ENCODE data around the gene LARGE2. TPM values are rescaled to one million over a fixed set of nuclear protein-coding genes. Genes with fewer than 3 reads are reported as not detected.

The LARGE2 gene
- total RNA-seq, 4 donors from 2014 or later = 0.24 to 0.37 TPM; not detected in 2

DNA sequence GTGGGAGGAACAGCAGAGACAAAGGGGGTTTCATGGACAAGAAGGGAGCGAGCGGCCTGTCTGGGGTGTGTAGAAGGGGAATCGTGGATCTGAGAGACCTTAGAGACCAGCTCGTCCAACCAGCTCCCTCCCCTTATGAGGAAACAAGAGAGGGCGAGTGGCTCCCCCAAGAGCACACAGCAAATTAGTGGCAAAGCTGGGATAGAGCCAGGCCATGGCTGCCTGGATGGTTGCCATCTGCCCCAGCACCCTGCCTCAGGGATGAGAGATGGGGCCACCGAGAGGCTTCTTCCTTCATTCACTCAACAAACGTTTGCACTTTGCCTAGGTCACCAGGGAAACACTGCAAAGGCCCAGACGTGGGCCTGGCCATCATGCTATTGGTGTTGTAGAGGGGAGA, 32.9 kb upstream of the LARGE2 start:
- TF ChIP-seq, protein P1, sequence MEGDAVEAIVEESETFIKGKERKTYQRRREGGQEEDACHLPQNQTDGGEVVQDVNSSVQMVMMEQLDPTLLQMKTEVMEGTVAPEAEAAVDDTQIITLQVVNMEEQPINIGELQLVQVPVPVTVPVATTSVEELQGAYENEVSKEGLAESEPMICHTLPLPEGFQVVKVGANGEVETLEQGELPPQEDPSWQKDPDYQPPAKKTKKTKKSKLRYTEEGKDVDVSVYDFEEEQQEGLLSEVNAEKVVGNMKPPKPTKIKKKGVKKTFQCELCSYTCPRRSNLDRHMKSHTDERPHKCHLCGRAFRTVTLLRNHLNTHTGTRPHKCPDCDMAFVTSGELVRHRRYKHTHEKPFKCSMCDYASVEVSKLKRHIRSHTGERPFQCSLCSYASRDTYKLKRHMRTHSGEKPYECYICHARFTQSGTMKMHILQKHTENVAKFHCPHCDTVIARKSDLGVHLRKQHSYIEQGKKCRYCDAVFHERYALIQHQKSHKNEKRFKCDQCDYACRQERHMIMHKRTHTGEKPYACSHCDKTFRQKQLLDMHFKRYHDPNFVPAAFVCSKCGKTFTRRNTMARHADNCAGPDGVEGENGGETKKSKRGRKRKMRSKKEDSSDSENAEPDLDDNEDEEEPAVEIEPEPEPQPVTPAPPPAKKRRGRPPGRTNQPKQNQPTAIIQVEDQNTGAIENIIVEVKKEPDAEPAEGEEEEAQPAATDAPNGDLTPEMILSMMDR (IDR thresholded peaks at IDR 0.05) = no peak
- DNase-seq (ENCODE audit: low spot score) (no peak), ATAC-seq (ENCODE audit: low FRiP score) (no peak)

DNA sequence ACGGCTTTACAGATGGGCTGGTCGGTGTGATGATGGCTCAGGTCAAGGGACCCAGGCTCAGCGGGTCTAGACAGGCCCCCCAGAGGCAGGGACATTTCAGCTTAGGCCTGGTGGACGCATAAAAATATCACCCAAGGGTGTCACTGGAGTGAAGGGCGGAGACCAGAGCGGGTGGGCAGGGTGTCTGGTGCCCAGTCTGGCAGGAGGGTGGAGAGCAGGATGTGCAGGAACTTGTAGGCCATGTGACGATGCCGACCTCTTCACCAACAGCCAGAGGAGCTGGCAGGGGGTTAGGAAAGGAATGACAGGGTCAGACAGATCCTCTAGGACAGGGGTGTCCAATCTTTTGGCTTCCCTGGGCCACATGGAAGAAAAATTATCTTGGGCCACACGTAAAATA, 32.5 kb upstream of the LARGE2 start:
- ATAC-seq (ENCODE audit: low FRiP score) = no peak
- no peak for DNase-seq (ENCODE audit: low spot score)
- TF ChIP-seq, protein P1 (IDR thresholded peaks at IDR 0.05) = no peak

DNA sequence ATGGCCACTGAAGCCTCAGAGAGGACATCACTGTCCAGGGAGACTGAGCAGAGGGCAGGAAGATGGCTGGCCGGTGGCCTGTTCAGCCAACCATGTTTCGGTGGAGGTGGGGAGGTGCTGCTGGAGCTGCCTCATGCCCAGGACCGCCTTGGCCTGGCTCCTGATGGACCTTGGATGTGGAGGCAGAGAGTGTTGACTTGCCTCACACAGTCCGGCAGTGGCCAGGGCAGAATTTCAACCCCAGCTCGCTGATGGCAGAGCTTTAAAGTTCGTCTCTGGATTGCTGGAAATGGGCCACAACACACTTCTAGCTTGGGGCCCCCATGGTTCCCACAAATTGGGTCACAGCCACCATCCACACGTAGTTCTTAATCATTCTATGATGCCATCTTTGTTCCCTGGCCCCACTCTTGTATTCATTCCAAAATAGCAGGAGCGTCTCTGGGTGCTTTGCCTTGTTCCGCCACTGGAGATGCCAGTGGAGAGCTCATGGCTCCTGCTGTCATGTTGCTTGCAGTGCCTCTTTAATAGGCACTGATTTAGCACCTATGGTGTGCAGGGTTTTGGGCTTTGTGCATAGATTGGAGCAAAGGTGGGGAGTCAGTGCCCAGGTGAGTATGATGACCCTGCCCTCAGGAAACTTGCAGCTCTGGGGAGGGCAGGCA, 31.4 kb upstream of the LARGE2 start:
- no peak for DNase-seq (ENCODE audit: low spot score)
- ATAC-seq (ENCODE audit: low FRiP score) = no peak
- TF ChIP-seq, protein P1 (IDR thresholded peaks at IDR 0.05) = no peak

DNA sequence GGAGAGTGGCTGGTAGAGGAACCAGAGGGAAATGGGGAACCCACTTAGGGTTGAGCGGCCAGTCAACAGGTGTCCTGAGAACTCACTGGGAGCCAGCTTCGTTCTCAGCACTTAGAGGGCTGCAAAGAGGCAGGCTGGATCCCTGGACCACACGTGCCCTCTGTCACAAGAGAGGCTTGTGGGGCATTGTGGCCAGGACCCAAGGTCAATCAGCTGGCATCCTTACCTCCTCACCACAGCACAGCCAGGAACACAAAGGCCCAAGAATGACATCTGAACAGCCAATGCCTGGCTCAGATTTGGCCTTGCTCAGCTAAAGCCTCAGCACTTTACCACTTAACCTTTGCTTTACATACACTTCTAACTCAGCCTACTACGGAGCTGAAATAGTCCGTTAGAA, 29.6 kb upstream of the LARGE2 start:
- TF ChIP-seq, protein P1 (IDR thresholded peaks at IDR 0.05) = no peak
- no peak for DNase-seq (ENCODE audit: low spot score)
- ATAC-seq (ENCODE audit: low FRiP score) = no peak

DNA sequence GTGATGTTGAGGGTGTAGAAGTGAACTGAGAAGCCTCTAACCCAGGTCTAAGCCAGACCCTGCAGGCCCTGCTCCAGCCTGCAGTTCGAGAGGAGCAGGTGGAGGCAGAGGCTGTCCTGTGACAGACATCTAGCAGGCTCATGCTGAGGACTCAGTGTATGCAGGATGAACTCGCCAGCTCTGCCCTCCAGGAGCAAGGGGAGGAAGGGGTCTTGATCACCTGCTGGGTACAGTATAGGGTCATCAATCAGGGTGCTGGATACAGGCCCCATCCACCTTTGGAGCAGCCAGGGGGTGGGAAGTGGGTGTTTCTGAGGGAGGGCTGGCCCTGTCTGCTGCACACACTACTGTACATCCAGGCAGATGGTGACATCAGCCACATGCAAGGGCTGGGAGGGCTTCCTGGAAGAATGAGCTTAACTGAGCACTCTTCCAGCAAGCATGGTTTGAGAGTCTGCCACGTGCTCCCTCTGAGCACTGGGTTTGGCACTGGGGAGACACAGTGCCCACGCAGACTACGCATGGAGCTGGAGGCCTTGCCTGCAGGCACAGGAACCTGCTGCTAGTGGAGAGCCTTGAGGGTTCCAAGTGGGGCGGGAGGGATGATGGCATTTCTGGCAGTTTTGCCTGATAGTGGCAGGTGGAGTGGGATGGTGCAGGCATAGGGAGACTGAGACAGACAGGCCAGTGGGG, 27.8 kb upstream of the LARGE2 start:
- no peak for DNase-seq (ENCODE audit: low spot score)
- no peak for ATAC-seq (ENCODE audit: low FRiP score)
- TF ChIP-seq, protein P1 (IDR thresholded peaks at IDR 0.05) = no peak

DNA sequence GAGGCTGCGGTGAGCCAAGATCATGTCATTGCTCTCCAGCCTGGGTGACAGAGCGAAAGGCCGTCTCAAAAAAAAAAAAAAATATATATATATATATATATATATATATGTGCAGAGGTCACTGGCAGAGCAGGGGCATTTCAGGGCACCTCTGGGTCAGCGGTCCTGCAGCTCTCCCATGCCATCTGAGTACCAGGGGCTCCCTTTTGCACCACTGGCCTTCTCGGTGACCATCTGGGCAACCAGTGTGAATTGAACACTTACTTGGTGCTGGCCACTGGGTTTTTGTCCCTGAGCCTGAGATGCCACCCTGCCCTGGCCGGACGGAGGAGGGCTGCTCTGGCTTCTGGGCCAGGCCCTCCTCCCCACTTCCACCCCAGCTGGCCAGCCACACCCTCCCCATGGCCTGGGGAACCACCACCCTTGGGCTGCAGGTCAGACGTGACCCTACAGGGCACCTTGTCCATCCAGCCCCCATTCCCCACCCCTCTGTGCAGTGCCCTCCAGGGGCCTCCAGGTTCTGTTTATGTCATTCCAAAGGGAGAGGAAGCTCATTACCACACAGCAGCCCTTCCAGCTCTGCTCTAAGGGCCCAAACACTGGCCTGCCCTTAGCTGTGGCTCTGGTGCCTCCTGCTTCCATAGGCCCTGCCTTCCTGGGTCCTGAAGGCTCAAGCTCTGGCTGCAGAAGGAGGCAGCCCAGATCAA, 26.8 kb upstream of the LARGE2 start:
- no peak for ATAC-seq (ENCODE audit: low FRiP score)
- no peak for DNase-seq (ENCODE audit: low spot score)
- TF ChIP-seq, protein P1 (IDR thresholded peaks at IDR 0.05) = no peak

Data from omental fat pad (tissue), 4 donors.